MV-4-11 (cell line): Measurements from ENCODE around the gene EBF3.

Source experiments
- DNase-seq: peaks from one replicate; lab custom pipeline; 2025; lab: John Stamatoyannopoulos, UW

EBF3 gene

DNA sequence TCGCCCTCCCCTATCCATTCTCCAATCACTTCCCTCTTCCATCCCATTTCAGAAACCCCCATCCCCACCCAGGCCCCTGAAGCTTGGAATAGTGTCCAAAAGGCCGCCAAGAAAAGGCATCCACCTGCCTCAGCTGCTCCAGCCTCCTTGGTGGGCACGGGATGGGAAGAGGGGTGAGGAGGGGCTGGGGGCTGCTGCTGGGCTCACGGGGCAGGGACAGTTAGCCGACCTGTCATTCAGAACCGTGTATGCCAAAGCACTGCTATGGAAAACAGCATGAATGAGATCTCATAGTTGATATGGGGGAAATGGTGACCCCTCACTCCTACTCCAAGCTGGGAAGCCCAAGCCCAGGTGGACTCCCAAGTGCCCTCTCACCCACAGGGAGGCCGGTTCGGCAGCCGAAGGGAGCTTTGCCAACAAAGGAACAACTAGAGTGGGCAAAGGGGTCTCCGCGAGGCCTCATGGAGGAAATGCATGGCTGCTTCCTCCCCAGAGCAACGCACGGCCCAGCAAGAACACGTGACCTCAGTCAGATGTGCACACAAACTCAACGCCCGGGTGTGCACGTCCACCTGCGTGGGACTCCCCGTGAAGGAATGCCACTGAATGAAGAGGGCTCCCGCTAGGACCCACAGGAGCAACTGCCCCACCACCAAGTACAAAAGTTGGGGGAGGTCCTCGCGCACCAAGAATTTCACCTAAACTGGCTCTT lies 52.5 kb downstream of the EBF3 start:
- DNase-seq = no peak

- no peak for DNase-seq
Observed at GRCh38 chr10:129910861-129911260, 53.2 kb downstream of the EBF3 start.

DNA sequence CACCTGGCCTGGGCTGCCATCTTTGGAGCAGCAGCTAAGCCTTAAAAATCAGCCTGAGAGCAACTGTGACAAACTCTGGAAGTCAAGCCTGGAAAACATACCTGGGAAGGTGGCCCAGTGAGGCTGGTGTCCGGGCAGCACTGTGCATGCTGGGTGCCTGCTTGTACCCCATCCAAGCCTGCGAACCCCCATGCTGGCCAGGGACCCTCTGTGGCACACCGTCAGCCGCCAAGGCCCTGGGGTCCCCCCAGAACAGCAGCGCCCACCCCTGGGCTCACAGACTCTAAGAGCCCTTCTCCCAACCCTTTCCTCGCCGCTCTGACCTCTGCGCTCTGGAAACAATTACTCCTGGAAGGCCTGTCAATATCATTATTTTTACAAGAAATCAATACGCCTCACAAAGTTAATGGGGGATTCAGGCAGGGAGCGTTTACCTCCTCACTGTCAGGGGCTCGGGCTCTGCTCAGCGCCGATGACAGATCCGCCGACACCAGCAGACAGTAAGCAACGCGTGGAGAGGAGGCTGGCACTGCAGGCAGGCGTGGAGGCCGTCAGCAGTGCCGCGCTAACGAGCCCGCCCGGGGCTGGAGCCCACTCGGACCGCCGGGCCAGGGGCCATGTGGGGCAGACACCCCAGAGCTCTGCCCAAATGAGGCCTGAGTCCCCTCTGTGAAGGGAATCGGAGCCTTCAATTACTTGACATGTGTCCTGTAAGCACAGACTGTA lies 54.4 kb downstream of the EBF3 start:
- no peak for DNase-seq

DNA sequence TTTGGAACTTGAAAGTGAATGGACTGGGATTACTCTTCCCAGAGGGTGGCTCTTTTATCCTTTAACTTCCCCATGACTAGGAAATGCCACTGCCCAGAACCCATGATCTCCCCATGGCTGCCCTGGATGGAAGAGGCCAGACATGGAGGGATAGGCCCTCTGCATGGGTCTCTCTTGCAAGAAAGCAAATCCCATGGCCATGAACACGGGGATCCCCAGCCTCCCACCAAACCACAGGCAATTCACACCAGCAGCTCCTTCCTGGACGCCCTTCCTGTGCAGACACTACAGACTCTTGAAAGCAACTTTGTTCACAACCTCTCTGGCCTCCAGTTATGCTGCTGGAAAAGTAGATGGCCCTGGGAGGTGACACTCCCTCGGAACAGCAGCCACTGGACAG lies 55.0 kb downstream of the EBF3 start:
- DNase-seq = no peak

DNA sequence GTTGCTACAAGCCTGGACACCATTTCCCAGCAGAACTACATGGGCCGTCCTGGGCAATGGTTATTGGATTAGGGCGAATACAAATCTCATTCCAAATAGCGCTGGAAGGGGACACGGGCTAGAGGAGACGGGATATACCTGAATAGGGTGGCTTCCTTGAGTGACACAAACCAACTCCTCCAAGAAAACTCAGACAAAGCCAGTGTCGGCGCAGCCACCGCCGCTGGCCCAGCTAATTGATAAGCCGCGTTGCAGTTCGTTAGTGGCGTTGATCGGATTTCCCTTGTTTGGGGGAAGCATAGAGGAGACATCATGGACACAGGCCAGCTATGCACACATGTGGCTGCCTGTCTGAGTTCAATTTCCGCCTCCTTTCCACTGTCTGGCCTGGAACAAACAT lies 55.7 kb downstream of the EBF3 start:
- DNase-seq = no peak

DNA sequence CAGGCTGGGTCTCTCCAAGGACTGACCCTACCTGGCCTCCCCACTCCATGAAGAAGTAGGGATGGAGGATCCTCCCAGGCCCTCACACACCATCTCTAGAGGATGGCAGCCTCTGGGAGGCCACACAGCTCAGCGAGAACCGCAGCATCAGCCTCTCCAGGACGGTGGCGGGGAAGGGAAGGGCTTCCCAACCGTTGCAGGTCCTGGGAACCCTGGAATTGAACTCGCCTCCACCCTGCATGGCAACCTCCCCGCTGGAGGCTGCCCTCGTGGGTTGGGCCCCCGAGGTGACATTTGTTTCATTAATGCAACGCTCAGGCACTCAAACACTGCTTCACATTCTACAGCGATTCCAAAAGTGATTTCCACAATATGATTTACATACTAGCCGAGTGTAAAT lies 58.5 kb downstream of the EBF3 start:
- no peak for DNase-seq

GRCh38 chr10:129904323-129904722 lies 59.8 kb downstream of the EBF3 start:
- no peak for DNase-seq

GRCh38 chr10:129901389-129902006 lies 62.6 kb downstream of the EBF3 start:
- no peak for DNase-seq

GRCh38 chr10:129900825-129901224 lies 63.2 kb downstream of the EBF3 start:
- no peak for DNase-seq

DNA sequence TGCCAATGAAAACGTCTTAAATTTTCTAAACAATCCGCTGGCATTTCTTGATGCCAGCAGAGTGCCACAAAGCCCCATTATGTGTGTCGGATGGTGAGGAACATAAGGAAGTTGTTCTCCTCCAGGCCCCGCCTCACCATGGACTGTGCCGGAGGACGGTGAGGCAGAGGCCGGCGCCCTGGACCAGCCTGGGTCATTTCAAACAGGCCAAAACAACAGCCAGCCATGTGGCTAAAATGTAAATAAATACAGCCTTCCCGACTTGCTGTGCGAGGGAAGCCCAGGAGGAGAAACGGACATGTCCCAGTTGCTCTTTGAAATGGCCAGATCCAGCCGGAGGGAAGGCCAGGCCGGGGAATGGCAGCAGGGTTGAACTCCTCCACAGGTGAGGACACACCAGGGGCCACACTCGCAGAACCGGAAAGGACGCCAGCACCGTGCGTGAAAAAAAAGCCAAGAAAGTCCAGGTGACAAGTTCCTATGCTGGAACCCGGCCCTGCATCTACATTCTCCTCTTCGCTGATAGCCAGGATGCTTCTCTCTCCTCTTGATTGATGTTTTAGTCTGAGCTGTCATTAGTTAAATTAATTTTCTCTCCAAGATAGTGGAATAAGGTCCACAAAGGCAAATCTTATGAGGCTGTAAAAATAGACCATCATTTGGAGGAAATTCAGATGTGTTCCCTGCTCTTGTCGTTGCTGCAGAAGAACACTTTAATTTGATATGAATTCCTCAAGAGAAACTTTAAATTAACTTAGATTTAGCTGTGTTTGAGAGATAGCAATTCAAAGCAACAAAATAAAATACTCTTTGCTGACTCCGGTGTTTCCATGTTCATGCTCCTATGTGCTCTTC lies 64.6 kb downstream of the EBF3 start:
- DNase-seq = no peak

DNA sequence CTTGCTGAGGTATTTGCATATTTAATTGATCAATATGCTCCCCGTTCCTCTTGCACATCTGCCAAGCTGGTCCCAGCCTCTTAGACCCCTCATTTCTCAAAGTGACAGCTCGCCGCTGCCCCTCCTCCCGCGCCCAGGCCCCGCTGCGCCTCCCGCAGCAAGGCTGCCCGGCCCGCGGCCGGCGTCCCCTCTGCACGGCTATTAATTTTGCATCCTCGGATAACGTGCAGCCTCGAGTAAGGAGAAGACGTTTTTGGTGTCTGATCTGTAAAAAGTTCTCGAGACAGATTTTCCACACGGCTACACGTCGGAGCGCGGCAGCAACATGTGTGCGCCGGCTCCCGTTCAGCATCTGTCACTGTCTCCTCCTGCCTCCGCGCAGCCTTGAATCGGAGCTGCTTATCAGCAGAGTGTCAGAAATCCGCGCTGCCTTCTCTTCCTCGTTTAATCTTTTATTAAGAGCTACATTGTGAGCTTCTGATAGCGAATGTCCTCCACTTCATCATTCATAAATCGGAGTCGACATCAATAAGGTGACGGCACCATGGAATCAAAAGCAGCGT lies 65.3 kb downstream of the EBF3 start:
- DNase-seq = no peak

GRCh38 chr10:129897871-129898626 lies 66.0 kb downstream of the EBF3 start:
- no peak for DNase-seq

- no peak for DNase-seq
Observed at GRCh38 chr10:129896860-129897200, 67.2 kb downstream of the EBF3 start.

DNA sequence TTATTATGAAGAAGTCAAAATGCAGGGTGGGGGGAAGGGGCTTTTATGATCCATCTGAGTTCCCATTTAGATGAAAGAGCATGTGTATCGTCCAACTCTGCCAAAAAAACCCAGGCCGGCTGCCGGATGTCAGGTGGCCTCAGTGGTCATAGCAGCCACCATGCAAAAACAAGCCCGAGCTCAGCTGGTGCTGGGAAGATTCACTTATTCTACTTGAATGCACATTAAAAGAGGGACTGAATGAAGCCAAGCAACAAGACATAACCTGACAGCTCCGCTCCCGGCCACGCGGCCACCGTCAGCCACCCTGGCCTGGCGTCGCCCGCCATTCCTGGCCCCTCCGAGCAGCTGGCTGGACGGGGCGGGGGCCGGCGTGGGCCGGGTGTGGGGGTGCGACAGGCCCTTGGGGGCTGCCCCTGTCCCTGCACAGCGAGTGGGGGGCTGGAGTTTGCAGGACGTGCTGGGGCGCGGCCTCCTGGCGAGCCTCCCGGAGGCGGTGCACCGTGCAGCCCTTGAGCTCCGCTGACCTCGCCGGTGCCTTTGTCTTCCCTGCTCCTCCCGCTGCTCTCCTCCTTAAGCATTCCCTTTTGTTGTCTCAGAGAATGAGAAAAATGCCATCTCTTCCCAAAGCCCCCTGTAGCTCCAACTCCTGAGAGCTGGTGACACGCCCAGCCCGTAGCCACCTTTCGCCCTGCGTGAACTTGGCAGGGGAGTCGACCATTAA lies 67.8 kb downstream of the EBF3 start:
- no peak for DNase-seq

GRCh38 chr10:129895811-129896135 lies 68.3 kb downstream of the EBF3 start:
- no peak for DNase-seq

DNA sequence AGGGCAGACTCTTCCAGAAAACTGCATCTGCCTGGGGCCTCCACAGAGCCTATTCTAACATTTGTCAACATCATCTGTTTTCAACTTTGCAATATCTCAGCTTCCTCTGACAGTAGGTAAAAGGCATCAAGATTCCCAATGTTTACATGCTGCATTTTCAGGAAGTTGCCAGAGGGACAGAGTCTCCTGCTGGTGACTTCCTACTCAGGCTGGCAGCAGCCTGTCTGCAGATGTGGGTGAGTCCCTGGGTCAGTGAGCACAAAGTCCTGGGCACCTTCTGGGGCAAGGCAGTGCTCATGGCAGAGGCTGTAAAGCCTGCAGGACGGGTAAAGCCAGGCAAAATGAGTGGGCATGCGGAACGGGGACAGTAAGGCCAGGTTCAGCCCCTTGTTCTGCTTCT lies 69.4 kb downstream of the EBF3 start:
- no peak for DNase-seq

- no peak for DNase-seq
Observed at GRCh38 chr10:129893104-129894089, 70.7 kb downstream of the EBF3 start.

- DNase-seq = no peak
Observed at GRCh38 chr10:129892548-129893052, 71.5 kb downstream of the EBF3 start.

DNA sequence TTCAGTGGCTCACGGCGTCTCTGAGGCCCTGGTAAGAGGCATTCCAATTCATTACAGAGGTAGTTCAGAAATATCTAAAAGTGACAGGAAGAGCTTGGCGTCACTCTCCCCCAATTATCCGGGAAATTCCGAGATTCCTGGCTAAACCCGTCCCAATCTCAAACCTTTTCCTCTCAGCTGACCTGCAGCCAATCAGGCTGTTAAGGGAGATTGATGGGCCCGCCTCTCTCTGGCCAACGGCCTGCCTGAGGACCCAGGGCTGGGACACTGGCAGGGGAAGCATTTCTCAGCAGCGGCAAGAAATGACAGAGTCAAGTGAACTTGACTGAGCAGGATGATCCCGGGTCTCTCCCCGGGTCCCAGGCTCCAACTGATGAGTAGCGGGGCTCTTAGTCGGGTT lies 72.3 kb downstream of the EBF3 start:
- DNase-seq = no peak
